Gastrocnemius medialis (tissue), 4 donors: ENCODE results near the gene DCAF4.

Experiments used
- CTCF ChIP-seq, 5 experiments: fragments of 450-650 bp in 3 of 5; fragments of 200-600 bp in 2 of 5; sonication (generic) in 2 of 5; IDR thresholded peaks in 4 of 5; conservative IDR thresholded peaks in 1 of 5; 1 replicate in 4 of 5; 2 replicates in 1 of 5; pipeline ENCODE4 v1.5.1; 2016 to 2019; ENCODE audit warnings: antibody characterized with exemption in 5 of 5, mild to moderate bottlenecking in 3 of 5, moderate library complexity in 3 of 5
- POLR2A ChIP-seq, 2 donors: fragments of 450-650 bp; IDR thresholded peaks; one replicate each; pipeline ENCODE4 v1.6.1; 2017; ENCODE audit warnings: antibody characterized with exemption in 2 of 2, mild to moderate bottlenecking in 2 of 2, moderate library complexity in 2 of 2

- TF ChIP-seq CTCF (IDR thresholded peaks at IDR 0.05 in 4 of 5, conservative IDR thresholded peaks at IDR 0.05 in 1 of 5) (no peak), POLR2A (IDR thresholded peaks at IDR 0.05) (no peak)
Measured at GRCh38 chr14:72974661-72975060, 48.4 kb downstream of the DCAF4 start.
